ENCODE results near the gene SAMD11. TPM values are rescaled to one million over a fixed set of nuclear protein-coding genes. Genes with fewer than 3 reads are reported as not detected.

Gene SAMD11
- total and polyA plus RNA-seq, 10 of the 15 experiments (the other 5 are each of a cell fraction or from before 2014, with no cell fraction given), result 0.04 to 0.31 (median 0.19) TPM; not detected in 6

DNA sequence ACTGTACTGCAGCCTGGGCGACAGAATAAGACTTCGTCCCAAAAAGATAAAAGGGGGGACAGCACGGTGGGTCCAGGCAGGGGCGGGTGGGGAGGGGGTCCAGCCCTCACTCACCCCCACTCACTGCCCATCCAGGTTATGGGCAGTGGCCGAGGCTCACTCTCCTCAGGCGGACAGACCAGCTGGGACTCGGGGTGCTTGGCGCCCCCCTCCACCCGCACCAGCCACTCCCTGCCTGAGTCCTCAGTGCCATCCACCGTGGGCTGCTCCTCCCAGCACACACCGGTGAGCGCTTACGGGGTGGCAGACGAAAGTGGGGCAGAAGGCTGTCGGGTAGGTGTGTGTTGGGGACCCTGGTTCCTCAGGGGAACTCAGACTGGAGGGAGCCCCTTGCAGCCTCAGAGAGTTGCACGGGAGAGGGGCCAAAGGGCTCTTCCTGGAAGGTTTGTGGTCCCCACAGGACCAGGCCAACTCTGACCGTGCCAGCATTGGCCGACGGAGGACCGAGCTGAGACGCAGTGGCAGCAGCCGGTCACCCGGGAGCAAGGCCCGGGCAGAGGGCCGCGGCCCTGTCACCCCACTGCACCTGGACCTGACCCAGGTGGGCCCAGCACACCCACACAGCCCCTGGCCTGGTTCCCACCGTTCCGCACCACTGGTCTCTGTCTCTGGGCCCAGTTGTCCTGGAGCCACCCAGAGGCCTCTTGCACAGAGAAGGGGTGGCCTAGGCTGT, 49.2 kb downstream of the SAMD11 start (continued):
- TF ChIP-seq NR2F1 (conservative IDR thresholded peaks at IDR 0.05), result no peak

DNA sequence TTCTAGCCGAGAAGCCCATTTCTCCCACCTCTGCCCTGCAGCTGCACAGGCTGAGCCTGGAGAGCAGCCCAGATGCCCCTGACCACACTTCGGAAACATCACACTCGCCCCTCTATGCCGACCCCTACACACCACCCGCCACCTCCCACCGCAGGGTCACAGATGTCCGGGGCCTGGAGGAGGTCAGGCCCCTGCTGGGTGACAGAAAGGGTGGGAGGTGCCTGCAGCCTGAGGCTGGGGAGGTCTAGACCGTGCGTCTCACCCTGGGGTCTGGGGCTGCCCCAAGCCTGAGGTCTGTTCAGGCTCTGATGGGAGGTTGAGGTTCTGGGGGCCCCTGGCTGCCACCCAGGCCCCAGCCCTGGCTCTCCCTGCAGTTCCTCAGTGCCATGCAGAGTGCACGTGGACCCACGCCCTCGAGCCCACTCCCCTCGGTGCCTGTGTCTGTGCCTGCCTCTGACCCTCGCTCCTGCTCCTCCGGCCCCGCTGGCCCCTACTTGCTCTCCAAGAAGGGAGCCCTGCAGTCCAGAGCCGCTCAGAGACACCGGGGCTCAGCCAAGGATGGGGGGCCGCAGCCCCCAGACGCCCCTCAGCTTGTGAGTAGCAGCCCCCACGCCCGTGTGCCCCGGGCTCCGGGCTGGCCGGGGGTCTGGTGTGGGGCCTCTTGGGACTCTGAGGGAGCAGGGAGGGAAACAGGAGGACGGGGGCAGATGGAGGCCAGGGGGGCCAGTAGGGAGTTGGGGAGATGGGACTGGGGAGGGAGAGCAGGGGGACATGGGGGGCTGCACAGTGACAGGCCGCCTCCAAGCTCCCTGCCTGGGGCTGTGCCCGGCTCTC, 50.0 kb downstream of the SAMD11 start:
- no peaks in the 10 kb centered on the region for H3K27me3 ChIP-seq (replicated peaks in 1 of 2; ENCODE audit: control insufficient read depth in 2 of 2, insufficient read depth in 2 of 2, low read length in 1 of 2)
- H4K20me1 ChIP-seq (ENCODE audit: control insufficient read depth, insufficient read depth), result no peaks in the 10 kb centered on the region
- no peaks in the 10 kb centered on the region for H3K36me3 ChIP-seq (ENCODE audit: control insufficient read depth in 2 of 2, insufficient read depth in 2 of 2, low read length in 1 of 2)
- WGBS (ENCODE audit: insufficient coverage, insufficient replicate concordance, low lambda C conversion rate, missing lambda C conversion rate), result 51% methylated on average over 24 of the region's 28 CpGs
- TF ChIP-seq WRNIP1 (IDR thresholded peaks at IDR 0.05; ENCODE audit: borderline replicate concordance, low read depth, low read length) (no peak), MEF2A (IDR thresholded peaks at IDR 0.05; ENCODE audit: insufficient read depth, low read depth, low read length) (no peak), NR2F1 (conservative IDR thresholded peaks at IDR 0.05) (no peak), RAD21 (IDR thresholded peaks at IDR 0.05; ENCODE audit: insufficient read depth, low read depth, low read length) (no peak), FOS (IDR thresholded peaks at IDR 0.05; ENCODE audit: borderline replicate concordance, extremely low read depth, insufficient read length) (no peak), SRF (IDR thresholded peaks at IDR 0.05; ENCODE audit: low read depth in 2 of 2, low read length in 2 of 2) (no peak), POLR2AphosphoS2 (IDR thresholded peaks at IDR 0.05; ENCODE audit: low read depth, low read length) (no peak), SIN3A (IDR thresholded peaks at IDR 0.05; ENCODE audit: low read depth, low read length) (no peak)
- TF ChIP-seq, protein P1, sequence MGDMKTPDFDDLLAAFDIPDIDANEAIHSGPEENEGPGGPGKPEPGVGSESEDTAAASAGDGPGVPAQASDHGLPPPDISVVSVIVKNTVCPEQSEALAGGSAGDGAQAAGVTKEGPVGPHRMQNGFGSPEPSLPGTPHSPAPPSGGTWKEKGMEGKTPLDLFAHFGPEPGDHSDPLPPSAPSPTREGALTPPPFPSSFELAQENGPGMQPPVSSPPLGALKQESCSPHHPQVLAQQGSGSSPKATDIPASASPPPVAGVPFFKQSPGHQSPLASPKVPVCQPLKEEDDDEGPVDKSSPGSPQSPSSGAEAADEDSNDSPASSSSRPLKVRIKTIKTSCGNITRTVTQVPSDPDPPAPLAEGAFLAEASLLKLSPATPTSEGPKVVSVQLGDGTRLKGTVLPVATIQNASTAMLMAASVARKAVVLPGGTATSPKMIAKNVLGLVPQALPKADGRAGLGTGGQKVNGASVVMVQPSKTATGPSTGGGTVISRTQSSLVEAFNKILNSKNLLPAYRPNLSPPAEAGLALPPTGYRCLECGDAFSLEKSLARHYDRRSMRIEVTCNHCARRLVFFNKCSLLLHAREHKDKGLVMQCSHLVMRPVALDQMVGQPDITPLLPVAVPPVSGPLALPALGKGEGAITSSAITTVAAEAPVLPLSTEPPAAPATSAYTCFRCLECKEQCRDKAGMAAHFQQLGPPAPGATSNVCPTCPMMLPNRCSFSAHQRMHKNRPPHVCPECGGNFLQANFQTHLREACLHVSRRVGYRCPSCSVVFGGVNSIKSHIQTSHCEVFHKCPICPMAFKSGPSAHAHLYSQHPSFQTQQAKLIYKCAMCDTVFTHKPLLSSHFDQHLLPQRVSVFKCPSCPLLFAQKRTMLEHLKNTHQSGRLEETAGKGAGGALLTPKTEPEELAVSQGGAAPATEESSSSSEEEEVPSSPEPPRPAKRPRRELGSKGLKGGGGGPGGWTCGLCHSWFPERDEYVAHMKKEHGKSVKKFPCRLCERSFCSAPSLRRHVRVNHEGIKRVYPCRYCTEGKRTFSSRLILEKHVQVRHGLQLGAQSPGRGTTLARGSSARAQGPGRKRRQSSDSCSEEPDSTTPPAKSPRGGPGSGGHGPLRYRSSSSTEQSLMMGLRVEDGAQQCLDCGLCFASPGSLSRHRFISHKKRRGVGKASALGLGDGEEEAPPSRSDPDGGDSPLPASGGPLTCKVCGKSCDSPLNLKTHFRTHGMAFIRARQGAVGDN (IDR thresholded peaks at IDR 0.05), result no peak
- BruUV-seq (replicated peaks), result no TSS peak
- ATAC-seq (no peak), DNase-seq (ENCODE audit: low read depth, low spot score) (no peak), FAIRE-seq (no peak)
- no peaks in the 10 kb centered on the region for H3K79me2 ChIP-seq (ENCODE audit: control insufficient read depth, insufficient read depth, low read length)
- no peak overlapping the region for H3K4me2 ChIP-seq (ENCODE audit: control insufficient read depth, insufficient read depth)
- no peaks in the 10 kb centered on the region; the same call in 2 of the 3 replicates for H3K9me3 ChIP-seq (replicated peaks; ENCODE audit: control insufficient read depth, insufficient read depth, low read length)
- in situ Hi-C loops (cut with MboI), result no loop called here
- ChIA-PET CTCF (no interaction called here), SMC1A (ENCODE audit: uncharacterized antibody, unreplicated experiment) (no interaction called here), RAD21 (ENCODE audit: unreplicated experiment) (no interaction called here), POLR2A (interaction anchor here (0.7 kb wide), 1 partner anchor 106 kb away, joined by 3 read pairs; no protein-coding TSS in a partner anchor)
- no peak overlapping the region for H3K4me3 ChIP-seq
- H3K9ac ChIP-seq (ENCODE audit: control insufficient read depth, insufficient read depth, low read length), result no peak overlapping the region
- no peaks in the 10 kb centered on the region for H3K4me1 ChIP-seq (ENCODE audit: control insufficient read depth, insufficient read depth, low read length)
- intact Hi-C loops (cut with micrococcal nuclease; ENCODE audit: unreplicated experiment), result no loop called here
- no peak overlapping the region for H3K27ac ChIP-seq (ENCODE audit: control insufficient read depth, insufficient read depth)
- H2AFZ ChIP-seq (ENCODE audit: control insufficient read depth, low read depth, low read length), result no peak overlapping the region
